K562 treated with DMSO at 1 percent for 4 hours (cell line): ENCODE measurements around the gene NPY1R. TPM values are rescaled to one million over a fixed set of nuclear protein-coding genes. Genes with fewer than 3 reads are reported as not detected.

Experiments used
- total RNA-seq: library from RNA; unstranded; fragments of 300-600 nt; gene quantifications from 2 replicates; pipeline ENCODE4 v1.2.3, GENCODE V29; 2022; ENCODE audit not compliant: insufficient read depth

The NPY1R gene
- not detected in 2 replicates for total RNA-seq

GRCh38 chr4:163332526-163333406 lies at the start of gene NPY1R:
TSS of gene NPY1R (minus strand) at chr4:163332596. CDS start at chr4:163326554, 6,042 bp downstream.

GRCh38 chr4:163343604-163344146 lies 11.3 kb upstream of the NPY1R start, which contains the start of gene NPY5R:
TSS of gene NPY5R (plus strand) at chr4:163343892. CDS start at chr4:163350274, 6,382 bp downstream.

Other genes starting within 250 kb of the NPY1R start
- gene NAF1, start 165.7 kb downstream of the NPY1R start, total RNA-seq = 6.4 and 9.1 TPM in 2 replicates
- gene NPY5R, start 11.3 kb upstream of the NPY1R start, total RNA-seq = not detected in 2 replicates
- gene TKTL2, start 141.2 kb upstream of the NPY1R start, total RNA-seq = not detected in 2 replicates
- gene TMA16, start 162.1 kb upstream of the NPY1R start, total RNA-seq = 15.9 and 18.6 TPM in 2 replicates